Measurements from ENCODE around the gene DACH1.

Gene DACH1

GRCh38 chr13:71603255-71603654, 263.7 kb downstream of the DACH1 start:
- no peak overlapping the region for H3K4me2 ChIP-seq
- H3K36me3 ChIP-seq (ENCODE audit: insufficient read depth), result no peaks in the 10 kb centered on the region
- no peak overlapping the region for H3K27ac ChIP-seq
- no peak overlapping the region for H2AFZ ChIP-seq (ENCODE audit: low read depth)
- H3K9ac ChIP-seq, result no peak overlapping the region
- no peak overlapping the region for H3K4me3 ChIP-seq (IDR thresholded peaks at IDR 0.05; ENCODE audit: insufficient read depth, low read depth, low read length)
- H4K20me1 ChIP-seq (ENCODE audit: insufficient read depth), result no peaks in the 10 kb centered on the region
- TF ChIP-seq CTCF (conservative IDR thresholded peaks at IDR 0.05; ENCODE audit: low read depth, low read length), result no peak
- H3K27me3 ChIP-seq (ENCODE audit: insufficient read depth, low read depth), result no peaks in the 10 kb centered on the region
- no peaks in the 10 kb centered on the region for H3K79me2 ChIP-seq (ENCODE audit: insufficient read depth, low read depth)
- no peaks in the 10 kb centered on the region for H3K4me1 ChIP-seq (ENCODE audit: low read depth, poor library complexity, severe bottlenecking)

- Histone ChIP-seq H3K4me2 (no peak overlapping the region), H4K20me1 (ENCODE audit: insufficient read depth) (no peaks in the 10 kb centered on the region), H3K4me1 (ENCODE audit: low read depth, poor library complexity, severe bottlenecking) (no peaks in the 10 kb centered on the region), H3K27me3 (ENCODE audit: insufficient read depth, low read depth) (no peaks in the 10 kb centered on the region), H3K36me3 (ENCODE audit: insufficient read depth) (no peaks in the 10 kb centered on the region), H3K79me2 (ENCODE audit: insufficient read depth, low read depth) (no peaks in the 10 kb centered on the region), H3K4me3 (IDR thresholded peaks at IDR 0.05; ENCODE audit: insufficient read depth, low read depth, low read length) (no peak overlapping the region), H2AFZ (ENCODE audit: low read depth) (no peak overlapping the region), H3K9ac (no peak overlapping the region), H3K27ac (no peak overlapping the region)
- no peak for TF ChIP-seq CTCF (conservative IDR thresholded peaks at IDR 0.05; ENCODE audit: low read depth, low read length)
Measured at GRCh38 chr13:71602344-71602743, 264.7 kb downstream of the DACH1 start.

- Histone ChIP-seq H4K20me1 (ENCODE audit: insufficient read depth) (no peaks in the 10 kb centered on the region), H2AFZ (ENCODE audit: low read depth) (no peak overlapping the region), H3K36me3 (ENCODE audit: insufficient read depth) (no peaks in the 10 kb centered on the region), H3K4me1 (ENCODE audit: low read depth, poor library complexity, severe bottlenecking) (no peaks in the 10 kb centered on the region), H3K27ac (no peak overlapping the region), H3K27me3 (ENCODE audit: insufficient read depth, low read depth) (no peaks in the 10 kb centered on the region), H3K9ac (no peak overlapping the region), H3K4me2 (no peak overlapping the region), H3K79me2 (ENCODE audit: insufficient read depth, low read depth) (no peaks in the 10 kb centered on the region), H3K4me3 (IDR thresholded peaks at IDR 0.05; ENCODE audit: insufficient read depth, low read depth, low read length) (no peak overlapping the region)
- no peak for TF ChIP-seq CTCF (conservative IDR thresholded peaks at IDR 0.05; ENCODE audit: low read depth, low read length)
Measured at GRCh38 chr13:71597150-71597549, 269.9 kb downstream of the DACH1 start.

GRCh38 chr13:71596116-71596515, 270.9 kb downstream of the DACH1 start:
- Histone ChIP-seq H3K27ac (no peak overlapping the region), H3K36me3 (ENCODE audit: insufficient read depth) (no peaks in the 10 kb centered on the region), H3K4me1 (ENCODE audit: low read depth, poor library complexity, severe bottlenecking) (no peaks in the 10 kb centered on the region), H4K20me1 (ENCODE audit: insufficient read depth) (no peaks in the 10 kb centered on the region), H3K27me3 (ENCODE audit: insufficient read depth, low read depth) (no peaks in the 10 kb centered on the region), H3K9ac (no peak overlapping the region), H2AFZ (ENCODE audit: low read depth) (no peak overlapping the region), H3K79me2 (ENCODE audit: insufficient read depth, low read depth) (no peaks in the 10 kb centered on the region), H3K4me3 (IDR thresholded peaks at IDR 0.05; ENCODE audit: insufficient read depth, low read depth, low read length) (no peak overlapping the region), H3K4me2 (no peak overlapping the region)
- no peak for TF ChIP-seq CTCF (conservative IDR thresholded peaks at IDR 0.05; ENCODE audit: low read depth, low read length)

GRCh38 chr13:71593566-71593965, 273.4 kb downstream of the DACH1 start:
- no peak overlapping the region for H3K27ac ChIP-seq
- no peak overlapping the region for H3K4me2 ChIP-seq
- no peak overlapping the region for H3K4me3 ChIP-seq (IDR thresholded peaks at IDR 0.05; ENCODE audit: insufficient read depth, low read depth, low read length)
- no peak overlapping the region for H2AFZ ChIP-seq (ENCODE audit: low read depth)
- H3K9ac ChIP-seq, result no peak overlapping the region
- H3K79me2 ChIP-seq (ENCODE audit: insufficient read depth, low read depth), result no peaks in the 10 kb centered on the region
- TF ChIP-seq CTCF (conservative IDR thresholded peaks at IDR 0.05; ENCODE audit: low read depth, low read length), result no peak
- no peaks in the 10 kb centered on the region for H3K27me3 ChIP-seq (ENCODE audit: insufficient read depth, low read depth)
- no peaks in the 10 kb centered on the region for H3K36me3 ChIP-seq (ENCODE audit: insufficient read depth)
- no peaks in the 10 kb centered on the region for H4K20me1 ChIP-seq (ENCODE audit: insufficient read depth)
- no peaks in the 10 kb centered on the region for H3K4me1 ChIP-seq (ENCODE audit: low read depth, poor library complexity, severe bottlenecking)

Measured in KMS-11 (cell line).